HFFc6 (cell line): Measurements from ENCODE around the gene DCN. TPM values are rescaled to one million over a fixed set of nuclear protein-coding genes. Genes with fewer than 3 reads are reported as not detected.

Experiments used
- DNase-seq: peaks from one replicate; pipeline ENCODE4 v3.0.0-alpha.2; 2018
- H3K27ac Mint-ChIP-seq: 2 replicates; pipeline ENCODE4 v1.8.0; 2020; ENCODE audit warnings: mild to moderate bottlenecking, mixed read lengths
- H3K27me3 Mint-ChIP-seq: 2 replicates; pipeline ENCODE4 v1.8.0; 2021; ENCODE audit warnings: mild to moderate bottlenecking, moderate library complexity, mixed read lengths; ENCODE audit not compliant: insufficient read depth
- H3K36me3 Mint-ChIP-seq: 2 replicates; pipeline ENCODE4 v1.8.0; 2021; ENCODE audit warnings: low read depth, mixed read lengths
- H3K4me1 Mint-ChIP-seq: 2 replicates; pipeline ENCODE4 v1.8.0; 2020; ENCODE audit warnings: low read depth, mixed read lengths
- H3K4me3 Mint-ChIP-seq: 2 replicates; pipeline ENCODE4 v1.8.0; 2020; ENCODE audit warnings: mild to moderate bottlenecking, moderate library complexity, mixed read lengths
- H3K9me3 Mint-ChIP-seq: 2 replicates; pipeline ENCODE4 v1.8.0; 2020; ENCODE audit warnings: mild to moderate bottlenecking, mixed read lengths
- total RNA-seq, 6 experiments: library from RNA; stranded (reverse); fragmentation: NEBNext Ultra II Directional; extraction: Animal tissue kit (Norgen Biotek cat#: 25700); gene quantifications; 2 replicates in 1 of 6; 3 replicates in 5 of 6; pipeline ENCODE4 v1.2.3, GENCODE V29; 2021
- TF ChIP-seq, protein P1 (sequence below): fragments of 200-600 bp; sonication (generic); IDR thresholded peaks from 2 replicates; pipeline ENCODE4 v1.5.0; 2021; ENCODE audit warnings: antibody characterized with exemption, mild to moderate bottlenecking

The DCN gene
- total RNA-seq, 6 experiments from 2014 or later = 20.4 to 58.8 (median 48.7) TPM

DNA sequence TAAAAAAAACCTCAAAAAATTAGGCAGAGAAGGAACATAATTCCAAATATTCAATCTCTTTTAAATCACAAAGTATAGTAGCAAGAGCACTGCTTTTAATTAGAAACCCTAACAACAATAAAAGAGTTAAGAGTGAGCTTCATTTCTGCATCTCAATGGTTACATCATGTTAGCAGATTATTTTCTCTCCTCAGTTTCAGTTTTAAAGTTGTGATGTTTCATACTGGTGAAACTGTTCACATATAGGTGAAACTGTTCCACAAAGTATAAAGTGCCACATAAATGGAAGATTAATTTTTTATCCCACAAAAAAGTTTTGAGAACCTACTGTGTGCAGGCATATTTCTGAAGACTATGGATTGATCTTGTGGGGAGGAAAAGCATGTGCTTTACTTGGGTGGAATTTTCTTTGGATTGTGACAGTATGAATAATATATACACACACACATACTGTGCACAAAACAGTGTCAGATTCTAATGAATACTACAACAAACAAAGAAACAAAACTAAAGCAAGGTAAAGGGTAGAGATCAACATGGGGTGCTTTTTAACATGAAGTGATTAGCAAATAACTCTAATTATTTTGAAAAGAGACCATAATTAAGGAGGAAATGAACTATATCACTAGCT, 88.5 kb downstream of the DCN start:
- Mint-ChIP-seq H3K36me3 (peaks cover 21% of the 10 kb centered on the region), H3K27me3 (no peaks in the 10 kb centered on the region), H3K4me3 (peak overlapping the region; percentile 75), H3K4me1 (peaks cover 37% of the 10 kb centered on the region), H3K27ac (peak overlapping the region; percentile 35), H3K9me3 (peaks cover 23% of the 10 kb centered on the region)
- no peak for DNase-seq
- TF ChIP-seq, protein P1, sequence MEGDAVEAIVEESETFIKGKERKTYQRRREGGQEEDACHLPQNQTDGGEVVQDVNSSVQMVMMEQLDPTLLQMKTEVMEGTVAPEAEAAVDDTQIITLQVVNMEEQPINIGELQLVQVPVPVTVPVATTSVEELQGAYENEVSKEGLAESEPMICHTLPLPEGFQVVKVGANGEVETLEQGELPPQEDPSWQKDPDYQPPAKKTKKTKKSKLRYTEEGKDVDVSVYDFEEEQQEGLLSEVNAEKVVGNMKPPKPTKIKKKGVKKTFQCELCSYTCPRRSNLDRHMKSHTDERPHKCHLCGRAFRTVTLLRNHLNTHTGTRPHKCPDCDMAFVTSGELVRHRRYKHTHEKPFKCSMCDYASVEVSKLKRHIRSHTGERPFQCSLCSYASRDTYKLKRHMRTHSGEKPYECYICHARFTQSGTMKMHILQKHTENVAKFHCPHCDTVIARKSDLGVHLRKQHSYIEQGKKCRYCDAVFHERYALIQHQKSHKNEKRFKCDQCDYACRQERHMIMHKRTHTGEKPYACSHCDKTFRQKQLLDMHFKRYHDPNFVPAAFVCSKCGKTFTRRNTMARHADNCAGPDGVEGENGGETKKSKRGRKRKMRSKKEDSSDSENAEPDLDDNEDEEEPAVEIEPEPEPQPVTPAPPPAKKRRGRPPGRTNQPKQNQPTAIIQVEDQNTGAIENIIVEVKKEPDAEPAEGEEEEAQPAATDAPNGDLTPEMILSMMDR = no peak

DNA sequence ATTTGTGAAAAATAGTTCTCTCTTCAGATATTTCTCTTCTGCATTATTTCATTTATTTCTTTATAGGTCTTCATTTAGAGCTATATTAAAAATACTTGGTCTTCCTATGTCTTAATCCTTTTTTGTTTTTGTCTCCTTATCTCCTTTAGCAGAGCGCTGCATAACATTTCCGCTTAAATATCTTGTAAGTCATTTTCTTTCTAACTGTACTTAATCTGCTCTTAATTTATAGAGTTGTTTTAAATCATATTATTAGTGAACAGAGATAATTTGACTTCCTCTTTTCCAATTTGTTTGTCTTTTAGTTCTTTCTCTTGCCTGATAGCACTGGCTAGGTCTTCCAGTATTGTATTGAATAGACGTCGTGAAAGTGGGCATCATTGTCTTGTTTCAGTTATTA, 89.3 kb downstream of the DCN start:
- peak overlapping the region; percentile 75; the same call in 1 of the 2 replicates for H3K4me3 Mint-ChIP-seq
- H3K27me3 Mint-ChIP-seq = no peaks in the 10 kb centered on the region
- TF ChIP-seq, protein P1 = no peak
- peaks cover 31% of the 10 kb centered on the region for H3K9me3 Mint-ChIP-seq
- peaks cover 29% of the 10 kb centered on the region for H3K4me1 Mint-ChIP-seq
- no peak for DNase-seq
- H3K36me3 Mint-ChIP-seq = peaks cover 29% of the 10 kb centered on the region
- no peak overlapping the region for H3K27ac Mint-ChIP-seq

DNA sequence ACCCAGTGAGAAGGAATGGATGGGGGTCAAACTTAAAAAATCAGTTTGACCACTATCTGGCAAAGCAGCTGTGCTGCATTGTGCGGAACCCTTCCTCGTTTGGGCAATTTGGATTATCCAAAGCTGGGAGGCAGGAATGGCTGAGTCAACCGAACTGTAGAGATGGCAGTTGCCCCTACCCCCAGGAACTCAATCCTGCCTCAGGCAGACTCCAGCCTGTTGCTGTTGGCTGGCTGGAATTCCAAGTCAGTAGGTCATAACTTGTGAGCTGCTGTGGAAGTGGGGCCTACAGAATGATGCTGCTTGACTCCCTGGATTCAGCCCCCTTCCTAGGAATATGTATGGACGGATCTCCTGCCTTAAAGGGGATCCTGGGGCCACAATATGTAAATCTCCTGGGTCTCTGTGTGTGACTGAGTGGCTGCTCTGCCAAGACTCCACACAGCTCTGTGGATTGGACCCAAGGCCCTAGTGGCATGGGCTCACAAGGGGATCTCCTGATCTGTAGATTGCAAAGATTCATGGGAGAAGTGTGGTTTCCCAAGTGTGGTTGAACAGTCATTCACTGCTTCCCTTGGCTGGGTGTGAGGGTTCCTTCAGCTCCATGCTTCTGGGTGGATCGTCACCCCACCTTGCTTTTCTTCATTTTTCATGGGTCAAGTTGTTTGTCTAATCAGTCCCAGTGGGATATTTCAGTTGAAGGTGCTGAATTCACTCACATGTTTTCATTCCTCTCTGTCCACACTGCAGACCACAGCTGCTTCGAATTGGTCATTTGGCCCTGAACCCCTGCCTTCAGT, 90.5 kb downstream of the DCN start:
- Mint-ChIP-seq H3K4me1 (peaks cover 23% of the 10 kb centered on the region), H3K9me3 (peaks cover 35% of the 10 kb centered on the region), H3K36me3 (peaks cover 32% of the 10 kb centered on the region), H3K27me3 (no peaks in the 10 kb centered on the region; the same call in 1 of the 2 replicates), H3K4me3 (no peak overlapping the region), H3K27ac (no peak overlapping the region)
- DNase-seq = no peak
- TF ChIP-seq, protein P1 = no peak

Other genes starting within 250 kb of the DCN start
- not detected for gene CCER1, start 227.6 kb downstream of the DCN start, total RNA-seq
- not detected for gene EPYC, start 177.8 kb downstream of the DCN start, total RNA-seq
- not detected for gene KERA, start 124.8 kb downstream of the DCN start, total RNA-seq
- 10 to 100 TPM; 34.3 to 78.1 (median 57.3) TPM for gene LUM, start 71.3 kb downstream of the DCN start, total RNA-seq